H1 (cell line): ENCODE results near the gene FBLN5. TPM values are rescaled to one million over a fixed set of nuclear protein-coding genes. Genes with fewer than 3 reads are reported as not detected.
A peak's percentile ranks its signal among the peaks of the same experiment; 100 is the strongest.

Source experiments
- CTCF ChIA-PET: fragments of 300-600 bp; sonication (Branson Sonifier 250); formaldehyde crosslinking; loops from one replicate; lab custom pipeline; 2021; ENCODE audit not compliant: partially characterized antibody; lab: Charles Lee
- POLR2A ChIA-PET: fragments of 300-600 bp; sonication (Branson Sonifier 250); formaldehyde crosslinking; loops from one replicate; lab custom pipeline; 2021; ENCODE audit warnings: inconsistent platforms; ENCODE audit not compliant: partially characterized antibody; lab: Charles Lee
- DNase-seq, 2 experiments: peaks; one replicate each; pipeline versions ENCODE4 v3.0.0 to v3.0.0-alpha.2; 2010 to 2022; ENCODE audit warnings: low spot score in 2 of 2, low read depth in 1 of 2, mixed read lengths in 1 of 2
- FAIRE-seq: peaks from 2 replicates; lab custom pipeline; 2011; peaks lifted over from hg19 to GRCh38; lab: Jason Lieb, UNC
- H2AFZ ChIP-seq: 2 replicates; pipeline ENCODE4 v1.8.1; 2012; ENCODE audit warnings: low read length, inconsistent platforms
- H2AK5ac ChIP-seq: 2 replicates; pipeline ENCODE4 v1.6.1; 2013; ENCODE audit warnings: low read depth, low read length
- H2BK120ac ChIP-seq: replicated peaks from 2 replicates; pipeline ENCODE3; 2013; ENCODE audit warnings: low read depth, low read length, inconsistent platforms
- H2BK12ac ChIP-seq: 2 replicates; pipeline ENCODE4 v1.6.1; 2013; ENCODE audit warnings: low read depth, low read length
- H2BK15ac ChIP-seq: 2 replicates; pipeline ENCODE4 v1.6.1; 2013; ENCODE audit warnings: low read length
- H2BK20ac ChIP-seq: 2 replicates; pipeline ENCODE4 v1.6.1; 2013; ENCODE audit warnings: low read length
- H2BK5ac ChIP-seq: 2 replicates; pipeline ENCODE4 v1.6.1; 2013; ENCODE audit warnings: low read depth, low read length
- H3K14ac ChIP-seq: 2 replicates; pipeline ENCODE4 v1.6.1; 2013; ENCODE audit warnings: inconsistent platforms; ENCODE audit not compliant: insufficient read length
- H3K18ac ChIP-seq: 2 replicates; pipeline ENCODE4 v1.6.1; 2013; ENCODE audit warnings: low read length; ENCODE audit errors: extremely low read depth
- H3K23ac ChIP-seq: 2 replicates; pipeline ENCODE4 v1.6.1; 2013; ENCODE audit warnings: inconsistent platforms; ENCODE audit not compliant: insufficient read length
- H3K23me2 ChIP-seq: 2 replicates; pipeline ENCODE4 v1.6.1; 2013; ENCODE audit warnings: low read depth, low read length
- H3K27ac ChIP-seq: 2 replicates; pipeline ENCODE4 v1.6.1; 2011; ENCODE audit warnings: low read depth, low read length, inconsistent platforms
- H3K27me3 ChIP-seq, 4 experiments: replicated peaks in 1 of 4; 1 replicate in 1 of 4; 2 replicates in 3 of 4; pipeline versions ENCODE4 v1.6.1 to v1.8.1; 2011 to 2013; ENCODE audit warnings: low read length in 3 of 4, mild to moderate bottlenecking in 3 of 4, inconsistent platforms in 2 of 4, mixed read lengths in 2 of 4, moderate library complexity in 1 of 4; ENCODE audit not compliant: control insufficient read depth in 3 of 4, insufficient read depth in 3 of 4; ENCODE audit errors: extremely low read depth in 1 of 4
- H3K36me3 ChIP-seq, 4 experiments: 2 replicates each; pipeline versions ENCODE4 v1.6.1 to v1.8.1; 2011 to 2013; ENCODE audit warnings: mild to moderate bottlenecking in 4 of 4, low read length in 3 of 4, moderate library complexity in 2 of 4, control low read depth in 1 of 4, inconsistent platforms in 1 of 4; ENCODE audit not compliant: insufficient read depth in 4 of 4, control insufficient read depth in 2 of 4
- H3K4ac ChIP-seq: replicated peaks from 2 replicates; pipeline ENCODE3; 2013; ENCODE audit warnings: low read length, low read depth, mixed read lengths, inconsistent platforms; ENCODE audit not compliant: insufficient read length
- H3K4me1 ChIP-seq, 4 experiments: replicated peaks in 1 of 4; 1 replicate in 1 of 4; 2 replicates in 3 of 4; pipeline versions ENCODE4 v1.6.1 to v1.8.1; 2011 to 2013; ENCODE audit warnings: low read length in 3 of 4, inconsistent platforms in 2 of 4, mixed read lengths in 1 of 4; ENCODE audit not compliant: insufficient read depth in 4 of 4, control insufficient read depth in 3 of 4
- H3K4me2 ChIP-seq, 2 experiments: 2 replicates each; pipeline versions ENCODE4 v1.6.1 to v1.8.1; 2011 to 2013; ENCODE audit warnings: low read depth in 2 of 2, low read length in 2 of 2, control low read depth in 1 of 2, inconsistent platforms in 1 of 2, mild to moderate bottlenecking in 1 of 2; ENCODE audit not compliant: insufficient read depth in 1 of 2
- H3K4me3 ChIP-seq, 4 experiments: fragments of 200-600, 300-600 bp in 1 of 4; sonication (generic), shearing (Covaris generic), sonication (Bioruptor Twin) in 1 of 4; 2 replicates each; pipeline versions ENCODE4 v1.5.1 to v1.8.1; 2011 to 2016; ENCODE audit warnings: low read length in 4 of 4, low read depth in 3 of 4, control low read depth in 2 of 4, inconsistent platforms in 2 of 4, mild to moderate bottlenecking in 2 of 4, mixed read lengths in 1 of 4, moderate library complexity in 1 of 4; ENCODE audit not compliant: insufficient read depth in 2 of 4; ENCODE audit errors: extremely low read depth in 1 of 4
- H3K56ac ChIP-seq: replicated peaks from 2 replicates; pipeline ENCODE3; 2013; ENCODE audit warnings: low read depth, mild to moderate bottlenecking, mixed read lengths, low read length, inconsistent platforms; ENCODE audit not compliant: insufficient read length
- H3K79me1 ChIP-seq: 2 replicates; pipeline ENCODE4 v1.6.1; 2013; ENCODE audit warnings: low read depth, low read length, control low read depth
- H3K79me2 ChIP-seq, 2 experiments: 2 replicates each; pipeline versions ENCODE4 v1.6.1 to v1.8.1; 2012 to 2013; ENCODE audit warnings: low read length in 2 of 2, mild to moderate bottlenecking in 2 of 2, inconsistent platforms in 1 of 2; ENCODE audit not compliant: insufficient read depth in 2 of 2, control insufficient read depth in 1 of 2
- H3K9ac ChIP-seq, 4 experiments: replicated peaks in 1 of 4; 1 replicate in 1 of 4; 2 replicates in 3 of 4; pipeline versions ENCODE4 v1.6.1 to v1.8.1; 2011 to 2013; ENCODE audit warnings: low read depth in 3 of 4, low read length in 3 of 4, control low read depth in 2 of 4, mild to moderate bottlenecking in 2 of 4, moderate library complexity in 2 of 4, inconsistent platforms in 1 of 4; ENCODE audit errors: extremely low read depth in 1 of 4
- H3K9me3 ChIP-seq, 2 experiments: 2 replicates each; pipeline versions ENCODE4 v1.6.1 to v1.8.1; 2012 to 2013; ENCODE audit warnings: mild to moderate bottlenecking in 2 of 2, moderate library complexity in 2 of 2, control low read depth in 1 of 2, inconsistent platforms in 1 of 2, low read depth in 1 of 2, low read length in 1 of 2, mixed read lengths in 1 of 2; ENCODE audit not compliant: insufficient read depth in 2 of 2
- H4K20me1 ChIP-seq, 2 experiments: replicated peaks in 1 of 2; 2 replicates each; pipeline versions ENCODE3 to v1.8.1; 2011 to 2013; ENCODE audit warnings: inconsistent platforms in 2 of 2, low read length in 2 of 2, mild to moderate bottlenecking in 1 of 2; ENCODE audit not compliant: insufficient read depth in 2 of 2, control insufficient read depth in 1 of 2
- H4K5ac ChIP-seq: 2 replicates; pipeline ENCODE4 v1.6.1; 2013; ENCODE audit warnings: low read length, low read depth, mixed read lengths, inconsistent platforms; ENCODE audit not compliant: insufficient read length
- H4K8ac ChIP-seq: 2 replicates; pipeline ENCODE4 v1.8.0; 2013; ENCODE audit warnings: mild to moderate bottlenecking, moderate library complexity, low read length, inconsistent platforms; ENCODE audit not compliant: insufficient read depth; ENCODE audit errors: extremely low read depth
- H4K91ac ChIP-seq: replicated peaks from 2 replicates; pipeline ENCODE3; 2013; ENCODE audit warnings: low read length, mixed read lengths, inconsistent platforms; ENCODE audit not compliant: insufficient read length
- RAD21 ChIP-seq, 2 experiments: IDR thresholded peaks in 1 of 2; conservative IDR thresholded peaks in 1 of 2; 2 replicates each; pipeline ENCODE4 v1.6.1; 2011; ENCODE audit warnings: low read depth in 2 of 2, low read length in 2 of 2, improper control_type of control experiment in 1 of 2, inconsistent platforms in 1 of 2, mild to moderate bottlenecking in 1 of 2, moderate library complexity in 1 of 2
- WGBS, 2 experiments: shearing (Covaris generic) in 1 of 2; methylation state at CpG; one replicate each; pipeline versions ENCODE4 v1.1.6 to v1.1.7; 2013 to 2015; ENCODE audit warnings: low lambda C conversion rate in 2 of 2, mixed read lengths in 2 of 2, inconsistent platforms in 1 of 2, low coverage in 1 of 2, missing lambda C conversion rate in 1 of 2; ENCODE audit not compliant: insufficient replicate concordance in 2 of 2, insufficient coverage in 1 of 2, insufficient read length in 1 of 2; ENCODE audit errors: extremely low coverage in 1 of 2, missing lambda C conversion rate in 1 of 2; 5-methylcytosine and 5-hydroxymethylcytosine counted together
- polyA plus RNA-seq, 7 experiments: library from polyadenylated mRNA; depleted of rRNA in 3 of 7; stranded (reverse) in 5 of 7; unstranded in 2 of 7; fragments of >200 nt in 5 of 7; fragments of 200-250 nt in 2 of 7; gene quantifications; 1 replicate in 5 of 7; 2 replicates in 1 of 7; 4 replicates in 1 of 7; pipeline versions ENCODE4 v1.2.1 to v1.2.3, GENCODE V29; 2011 to 2013; ENCODE audit warnings: missing spikeins in 2 of 7, mixed read lengths in 2 of 7
- total RNA-seq: library from RNA; stranded (reverse); fragmentation: NEBNext Ultra II Directional; extraction: Animal tissue kit (Norgen Biotek cat#: 25700); gene quantifications from 2 replicates; pipeline ENCODE4 v1.2.1, GENCODE V29; 2021

The FBLN5 gene
- total and polyA plus RNA-seq, 2 of the 8 experiments (the other 6 are each of a cell fraction or from before 2014, with no cell fraction given): 0.88 to 3.5 TPM

- Histone ChIP-seq H3K27me3 (no peaks in the 10 kb centered on the region), H2BK5ac (no peak overlapping the region), H3K27ac (no peak overlapping the region)
- TF ChIP-seq RAD21 (IDR thresholded peaks at IDR 0.05 in 1 of 2, conservative IDR thresholded peaks at IDR 0.05 in 1 of 2; ENCODE audit: low read depth in 2 of 2, low read length in 2 of 2): peak; percentile 17 to 38; a peak in 2 of 4 replicates
Measured at GRCh38 chr14:91889477-91890211, 57.9 kb downstream of the FBLN5 start.

More at GRCh38 chr14:91889477-91890211, 57.9 kb downstream of the FBLN5 start:
- H4K5ac ChIP-seq: no peak overlapping the region
- no peaks in the 10 kb centered on the region for H3K79me2 ChIP-seq
- no peak overlapping the region for H3K23ac ChIP-seq
- FAIRE-seq (no peak), DNase-seq (no peak)
- no peaks in the 10 kb centered on the region for H3K79me1 ChIP-seq
- H3K4me3 ChIP-seq: no peak overlapping the region
- H3K18ac ChIP-seq: no peak overlapping the region
- no peak overlapping the region for H2BK20ac ChIP-seq
- no peaks in the 10 kb centered on the region for H3K9me3 ChIP-seq
- H3K4ac ChIP-seq: no peak overlapping the region
- H2BK12ac ChIP-seq: no peak overlapping the region
- no peak overlapping the region for H3K56ac ChIP-seq
- CTCF ChIA-PET: interaction anchor here (0.8 to 1.9 kb wide), 3 partner anchors 10 to 191 kb away, joined by 4 to 6 read pairs (median 6); no protein-coding TSS in a partner anchor
- no peaks in the 10 kb centered on the region for H3K4me1 ChIP-seq
- H2BK15ac ChIP-seq: no peak overlapping the region
- no peak overlapping the region for H4K91ac ChIP-seq
- H4K8ac ChIP-seq: no peak overlapping the region
- H3K4me2 ChIP-seq: no peak overlapping the region
- no peaks in the 10 kb centered on the region for H3K36me3 ChIP-seq
- H2BK120ac ChIP-seq: no peak overlapping the region
- no peak overlapping the region for H2AK5ac ChIP-seq
- no peaks in the 10 kb centered on the region for H3K23me2 ChIP-seq
- H3K9ac ChIP-seq: no peak overlapping the region
- 83% methylated on average over 13 of the region's 13 CpGs; no CpG with 5 or more reads in 1 of the 2 experiments for WGBS, 2 experiments
- POLR2A ChIA-PET: no interaction called here
- H3K14ac ChIP-seq: no peak overlapping the region
- H4K20me1 ChIP-seq: no peaks in the 10 kb centered on the region
- no peak overlapping the region for H2AFZ ChIP-seq
